HepG2 (cell line): ENCODE results near the gene TAS2R40. TPM values are rescaled to one million over a fixed set of nuclear protein-coding genes. Genes with fewer than 3 reads are reported as not detected.

Source experiments
- ATAC-seq: fragments of 200-7000 bp; cut with Tn5 transposase; 3 replicates; pipeline ENCODE4 v1.9.1; 2020; ENCODE audit warnings: mild to moderate bottlenecking, moderate library complexity
- BruUV-seq: library from RNA; stranded (reverse); fragments of 400-500 nt; replicated peaks from 2 replicates; lab custom pipeline; 2021; lab: Mats Ljungman, UMichigan
- CTCF ChIA-PET: fragments of 300-600 bp; formaldehyde crosslinking; extraction: SDS; loops from one replicate; lab custom pipeline; 2021; ENCODE audit warnings: low total read pairs, inconsistent platforms, low intra/inter-chr PET ratio; lab: Yijun Ruan, JAX
- POLR2A ChIA-PET: fragments of 350-600 bp; sonication (Branson Sonifier 250); formaldehyde crosslinking; loops from one replicate; lab custom pipeline; 2020; ENCODE audit warnings: antibody characterized with exemption, inconsistent platforms; lab: Yijun Ruan, JAX
- DNase-seq: peaks from one replicate; pipeline ENCODE4 v3.0.0-alpha.2; 2015; ENCODE audit warnings: low spot score
- FAIRE-seq: peaks from 3 replicates; lab custom pipeline; 2011; peaks lifted over from hg19 to GRCh38; lab: Jason Lieb, UNC
- H2AFZ ChIP-seq: one replicate; pipeline ENCODE4 v1.6.1; 2011; ENCODE audit warnings: low read length, inconsistent platforms
- H3K27ac ChIP-seq: fragments of 300-600 bp; 3 replicates; pipeline ENCODE4 v1.8.0; 2011; ENCODE audit warnings: mixed run types, mild to moderate bottlenecking, mixed read lengths, low read length, inconsistent platforms; ENCODE audit not compliant: insufficient read depth; ENCODE audit errors: extremely low read length
- H3K27me3 ChIP-seq, 2 experiments: fragments of 200-600 bp in 1 of 2; 2 replicates in 1 of 2; 3 replicates in 1 of 2; pipeline versions ENCODE4 v1.6.0 to v1.8.0; 2011; ENCODE audit warnings: low read length in 2 of 2, mild to moderate bottlenecking in 2 of 2, moderate library complexity in 2 of 2, inconsistent platforms in 1 of 2; ENCODE audit not compliant: insufficient read depth in 2 of 2, control insufficient read depth in 1 of 2
- H3K36me3 ChIP-seq, 2 experiments: fragments of 200-600 bp in 1 of 2; replicated peaks in 1 of 2; 2 replicates in 1 of 2; 3 replicates in 1 of 2; pipeline versions ENCODE4 v1.5.1 to v1.8.0; 2011; ENCODE audit warnings: low read length in 2 of 2, inconsistent platforms in 1 of 2; ENCODE audit not compliant: insufficient read depth in 2 of 2, control insufficient read depth in 1 of 2
- H3K4me1 ChIP-seq: 2 replicates; pipeline ENCODE4 v1.5.1; 2012; ENCODE audit warnings: low read length, inconsistent platforms; ENCODE audit not compliant: insufficient read depth
- H3K4me2 ChIP-seq: 2 replicates; pipeline ENCODE4 v1.6.0; 2011; ENCODE audit warnings: low read depth, low read length, inconsistent platforms
- H3K4me3 ChIP-seq, 3 experiments: fragments of 200-600 bp in 1 of 3; sonication (generic), shearing (Covaris generic) in 1 of 3; replicated peaks in 1 of 3; 2 replicates each; pipeline ENCODE4 v1.5.1; 2011 to 2016; ENCODE audit warnings: low read length in 3 of 3, inconsistent platforms in 2 of 3, low read depth in 2 of 3, mild to moderate bottlenecking in 2 of 3, control low read depth in 1 of 3, mixed read lengths in 1 of 3; ENCODE audit not compliant: insufficient read depth in 1 of 3
- H3K79me2 ChIP-seq: one replicate; pipeline ENCODE4 v1.6.1; 2011; ENCODE audit warnings: low read length, inconsistent platforms; ENCODE audit not compliant: insufficient read depth
- H3K9ac ChIP-seq: 2 replicates; pipeline ENCODE4 v1.6.0; 2011; ENCODE audit warnings: mild to moderate bottlenecking, low read depth, low read length, inconsistent platforms; ENCODE audit not compliant: insufficient read depth
- H3K9me3 ChIP-seq: 2 replicates; pipeline ENCODE4 v1.5.1; 2012; ENCODE audit warnings: mild to moderate bottlenecking, low read length
- H4K20me1 ChIP-seq: 2 replicates; pipeline ENCODE4 v1.6.0; 2011; ENCODE audit warnings: inconsistent platforms, mild to moderate bottlenecking, low read length, moderate library complexity; ENCODE audit not compliant: insufficient read depth
- CEBPB ChIP-seq: IDR thresholded peaks from 2 replicates; pipeline ENCODE4 v1.6.1; 2011; ENCODE audit warnings: low read depth, low read length, improper control_type of control experiment, borderline replicate concordance
- ERF ChIP-seq: IDR thresholded peaks from 2 replicates; pipeline ENCODE4 v1.6.1; 2018; ENCODE audit warnings: missing biosample characterization, missing genetic modification reagents
- GPN1 ChIP-seq: sonication (generic); formaldehyde crosslinking; IDR thresholded peaks from 2 replicates; pipeline ENCODE4 v1.5.1; 2020; ENCODE audit warnings: missing genetic modification reagents, borderline replicate concordance
- GZF1 ChIP-seq: sonication (generic); formaldehyde crosslinking; IDR thresholded peaks from 2 replicates; pipeline ENCODE4 v1.5.1; 2020; ENCODE audit warnings: mild to moderate bottlenecking, missing genetic modification reagents
- HNRNPUL1 ChIP-seq: fragments of 200-400 bp; formaldehyde crosslinking; IDR thresholded peaks from 2 replicates; pipeline ENCODE4 v1.6.1; 2017; ENCODE audit warnings: low read depth, mild to moderate bottlenecking, low read length, moderate library complexity
- RFXANK ChIP-seq: IDR thresholded peaks from 2 replicates; pipeline ENCODE4 v1.6.1; 2016
- ZNF383 ChIP-seq: sonication (generic); formaldehyde crosslinking; IDR thresholded peaks from 2 replicates; pipeline ENCODE4 v1.4.0; 2020; ENCODE audit warnings: missing genetic modification reagents, mild to moderate bottlenecking, borderline replicate concordance
- ZNF768 ChIP-seq: sonication (generic); formaldehyde crosslinking; IDR thresholded peaks from 2 replicates; pipeline ENCODE4 v1.4.0; 2020; ENCODE audit warnings: missing genetic modification reagents
- ZSCAN22 ChIP-seq: sonication (generic); formaldehyde crosslinking; IDR thresholded peaks from 2 replicates; pipeline ENCODE4 v1.4.0; 2020; ENCODE audit warnings: mild to moderate bottlenecking, missing genetic modification reagents
- WGBS: methylation state at CpG from one replicate; pipeline ENCODE4 v1.1.6; 2017; ENCODE audit warnings: low lambda C conversion rate; 5-methylcytosine and 5-hydroxymethylcytosine counted together
- in situ Hi-C: cut with HindIII; loops from 2 replicates; pipeline ENCODE4 v1.10.0; 2017; ENCODE audit warnings: low pct_unique_long_range_greater_than_20kb; ENCODE audit not compliant: extremely low pct_ligation_motif_present
- intact Hi-C: fragments of 100-400 bp; cut with micrococcal nuclease; formaldehyde crosslinking; loops from one replicate; pipeline ENCODE4 v1.10.0; 2022; ENCODE audit not compliant: unreplicated experiment
- polyA plus RNA-seq, 8 experiments: library from polyadenylated mRNA; depleted of rRNA in 3 of 8; stranded (reverse) in 7 of 8; unstranded in 1 of 8; fragments of >200 nt; fragmentation: Illumina TruSeq in 4 of 8; extraction: Trizol in 4 of 8; gene quantifications; 2 replicates each; pipeline versions ENCODE4 v1.2.1 to v1.2.3, GENCODE V29; 2011 to 2016; ENCODE audit warnings: low read depth in 4 of 8, missing spikeins in 1 of 8, mixed read lengths in 1 of 8; ENCODE audit not compliant: insufficient read depth in 1 of 8
- total RNA-seq, 5 experiments: library from RNA; depleted of rRNA; stranded (reverse); fragments of >200 nt; fragmentation: Illumina TruSeq; extraction: Trizol; gene quantifications; 2 replicates each; pipeline ENCODE4 v1.2.3, GENCODE V29; 2016; ENCODE audit warnings: low read depth in 1 of 5
- TF ChIP-seq, protein P1 (sequence below): sonication (generic); formaldehyde crosslinking; IDR thresholded peaks from 2 replicates; pipeline ENCODE4 v1.5.1; 2020; ENCODE audit warnings: missing genetic modification reagents, mild to moderate bottlenecking, borderline replicate concordance

TAS2R40 gene
- total and polyA plus RNA-seq, 2 of the 13 experiments (the other 11 are each of a cell fraction or from before 2014, with no cell fraction given): not detected

DNA sequence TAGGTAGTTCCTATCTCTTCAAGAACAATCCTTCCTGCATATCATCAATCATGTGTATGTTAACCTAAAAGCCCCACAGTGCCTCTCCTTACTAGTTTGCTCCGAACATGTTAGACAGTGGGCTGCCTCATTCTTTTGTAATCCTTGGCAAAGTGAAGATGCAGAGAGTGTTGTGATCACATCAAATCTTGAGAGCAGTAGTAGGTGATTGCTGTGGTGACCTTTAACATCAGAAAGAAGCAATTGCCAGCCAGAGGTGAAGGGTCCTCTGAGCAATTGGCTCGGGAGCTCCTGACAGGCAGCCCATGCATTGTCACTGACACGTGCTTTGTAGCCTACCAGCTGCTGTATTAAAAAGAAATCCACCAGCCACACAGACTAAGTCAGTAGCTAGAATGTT is 21.8 kb downstream of the TAS2R40 start:
- ATAC-seq: peak; percentile 37; the same call in 2 of the 3 replicates
- no TSS peak for BruUV-seq
- ChIA-PET POLR2A (interaction anchor here (2.0 kb wide), 1 partner anchor 20 kb away, joined by 7 read pairs; the partner anchor contains the start of gene GSTK1), CTCF (no interaction called here)
- no peaks in the 10 kb centered on the region for H3K9me3 ChIP-seq
- intact Hi-C loops (no loop called here), in situ Hi-C loops (loop anchor here (5.0 kb wide), 1 partner anchor 59 kb away; no protein-coding TSS in a partner anchor)
- FAIRE-seq: no peak
- 15% methylated on average over 3 of the region's 3 CpGs for WGBS
- H2AFZ ChIP-seq: no peak overlapping the region
- no peaks in the 10 kb centered on the region for H3K27me3 ChIP-seq
- H3K36me3 ChIP-seq: no peaks in the 10 kb centered on the region
- no peaks in the 10 kb centered on the region for H4K20me1 ChIP-seq
- no peak overlapping the region for H3K9ac ChIP-seq
- H3K4me3 ChIP-seq: no peak overlapping the region
- peaks cover 31% of the 10 kb centered on the region for H3K4me1 ChIP-seq
- DNase-seq: no peak
- H3K27ac ChIP-seq: no peak overlapping the region
- TF ChIP-seq ZNF768 (CRISPR knock-in tag) (no peak), ERF (CRISPR knock-in tag) (no peak), GPN1 (CRISPR knock-in tag) (no peak), CEBPB (no peak), GZF1 (no peak), ZNF383 (CRISPR knock-in tag) (no peak), RFXANK (CRISPR knock-in tag) (no peak), HNRNPUL1 (no peak), ZSCAN22 (CRISPR knock-in tag) (no peak)
- TF ChIP-seq, protein P1, sequence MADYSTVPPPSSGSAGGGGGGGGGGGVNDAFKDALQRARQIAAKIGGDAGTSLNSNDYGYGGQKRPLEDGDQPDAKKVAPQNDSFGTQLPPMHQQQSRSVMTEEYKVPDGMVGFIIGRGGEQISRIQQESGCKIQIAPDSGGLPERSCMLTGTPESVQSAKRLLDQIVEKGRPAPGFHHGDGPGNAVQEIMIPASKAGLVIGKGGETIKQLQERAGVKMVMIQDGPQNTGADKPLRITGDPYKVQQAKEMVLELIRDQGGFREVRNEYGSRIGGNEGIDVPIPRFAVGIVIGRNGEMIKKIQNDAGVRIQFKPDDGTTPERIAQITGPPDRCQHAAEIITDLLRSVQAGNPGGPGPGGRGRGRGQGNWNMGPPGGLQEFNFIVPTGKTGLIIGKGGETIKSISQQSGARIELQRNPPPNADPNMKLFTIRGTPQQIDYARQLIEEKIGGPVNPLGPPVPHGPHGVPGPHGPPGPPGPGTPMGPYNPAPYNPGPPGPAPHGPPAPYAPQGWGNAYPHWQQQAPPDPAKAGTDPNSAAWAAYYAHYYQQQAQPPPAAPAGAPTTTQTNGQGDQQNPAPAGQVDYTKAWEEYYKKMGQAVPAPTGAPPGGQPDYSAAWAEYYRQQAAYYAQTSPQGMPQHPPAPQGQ: no peak
- H3K4me2 ChIP-seq: peak overlapping the region; percentile 30
- no peaks in the 10 kb centered on the region for H3K79me2 ChIP-seq
